Effector memory CD4-positive, alpha-beta T cell (primary cell): ENCODE results near the gene SRGAP2C.
"Not testable (repeated sequence)": the region's sequence is repeated elsewhere in the genome, so short reads cannot be mapped to it uniquely, and the experiment has no call there.

Experiments
- DNase-seq, 3 donors: peaks; one replicate each; pipeline ENCODE4 v3.0.0-alpha.2; 2020
- H3K27ac ChIP-seq: 2 replicates; pipeline ENCODE4 v1.7.0; 2013; ENCODE audit warnings: mild to moderate bottlenecking, low read length, moderate library complexity; ENCODE audit not compliant: insufficient read depth, poor library complexity, severe bottlenecking
- H3K27me3 ChIP-seq: replicated peaks from 2 replicates; pipeline ENCODE4 v1.7.0; 2013; ENCODE audit warnings: mild to moderate bottlenecking, low read length; ENCODE audit not compliant: insufficient read depth, control insufficient read depth, poor library complexity, severe bottlenecking
- H3K36me3 ChIP-seq: 2 replicates; pipeline ENCODE4 v1.7.0; 2013; ENCODE audit warnings: mild to moderate bottlenecking, low read length, moderate library complexity; ENCODE audit not compliant: control insufficient read depth, insufficient read depth
- H3K4me1 ChIP-seq: 2 replicates; pipeline ENCODE4 v1.7.0; 2013; ENCODE audit warnings: low read length, mild to moderate bottlenecking; ENCODE audit not compliant: control insufficient read depth, insufficient read depth, poor library complexity, severe bottlenecking
- H3K4me3 ChIP-seq: 2 replicates; pipeline ENCODE4 v1.7.0; 2013; ENCODE audit warnings: low read length, low read depth, mild to moderate bottlenecking; ENCODE audit not compliant: insufficient read depth, poor library complexity, severe bottlenecking
- H3K9me3 ChIP-seq: 2 replicates; pipeline ENCODE4 v1.7.0; 2013; ENCODE audit warnings: mild to moderate bottlenecking, low read length, moderate library complexity; ENCODE audit not compliant: control insufficient read depth

Gene SRGAP2C

GRCh38 chr1:121226925-121227324 lies 42.1 kb downstream of the SRGAP2C start:
- H3K4me3 ChIP-seq, H3K9me3 ChIP-seq, DNase-seq, H3K36me3 ChIP-seq, H3K27me3 ChIP-seq, H3K4me1 ChIP-seq, H3K27ac ChIP-seq: not testable (repeated sequence)

DNA sequence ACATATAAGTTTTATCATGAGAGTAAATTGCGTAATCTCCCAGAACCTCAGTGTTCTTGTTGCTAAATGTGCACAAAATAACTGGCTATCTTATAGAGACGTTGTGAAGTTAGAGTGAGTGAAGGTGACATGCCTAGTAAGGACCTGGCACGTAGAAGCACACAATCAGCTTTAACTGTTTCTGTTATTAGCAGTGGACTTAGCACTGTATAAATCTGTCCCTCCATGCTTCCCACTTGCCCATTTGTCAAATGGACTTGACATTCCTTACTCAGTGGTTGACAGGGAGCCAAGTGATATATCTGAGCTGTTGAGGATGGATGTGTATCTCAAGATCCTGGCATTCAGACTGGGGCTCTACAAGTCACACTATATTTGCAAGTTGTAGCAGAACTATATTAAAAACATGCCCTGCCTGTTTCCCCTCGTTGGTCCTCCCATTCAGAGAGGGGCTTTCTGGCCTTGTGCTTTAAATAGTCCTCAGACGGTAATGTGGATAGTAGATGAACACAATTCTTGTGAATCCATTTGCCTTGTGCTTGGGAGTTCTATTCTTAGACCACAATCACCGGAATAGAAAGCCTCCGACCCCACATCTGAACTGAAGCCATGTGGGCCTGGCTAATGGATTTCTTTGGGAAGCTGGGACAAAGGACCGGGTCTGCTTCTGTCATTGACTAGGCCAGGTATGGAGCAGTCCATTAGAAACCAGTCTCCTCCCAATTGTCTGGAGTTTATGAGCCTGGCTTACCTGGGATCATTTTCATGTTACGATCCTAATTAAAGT lies 43.0 kb downstream of the SRGAP2C start:
- not testable (repeated sequence) for H3K4me1 ChIP-seq, H3K4me3 ChIP-seq, H3K27ac ChIP-seq, H3K36me3 ChIP-seq, DNase-seq, H3K9me3 ChIP-seq, H3K27me3 ChIP-seq

DNA sequence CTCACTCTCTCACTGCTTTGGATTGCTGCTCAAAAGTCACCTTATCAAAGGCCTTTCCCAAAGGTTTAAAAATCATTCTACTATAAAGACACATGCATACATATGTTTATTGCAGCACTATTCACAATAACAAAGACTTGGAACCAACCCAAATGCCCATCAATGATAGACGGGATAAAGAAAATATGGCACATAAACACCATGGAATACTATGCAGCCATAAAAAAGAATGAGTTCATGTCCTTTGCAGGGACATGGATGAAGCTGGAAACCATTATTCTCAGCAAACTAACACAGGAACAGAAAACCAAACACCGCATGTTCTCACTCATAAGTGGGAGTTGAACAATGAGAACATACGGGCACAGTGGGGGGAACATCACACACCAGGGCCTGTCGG lies 45.9 kb downstream of the SRGAP2C start:
- not testable (repeated sequence) for H3K4me3 ChIP-seq, H3K36me3 ChIP-seq, H3K9me3 ChIP-seq, H3K4me1 ChIP-seq, DNase-seq, H3K27ac ChIP-seq, H3K27me3 ChIP-seq

- not testable (repeated sequence) for DNase-seq, H3K4me3 ChIP-seq, H3K9me3 ChIP-seq, H3K27me3 ChIP-seq, H3K36me3 ChIP-seq, H3K4me1 ChIP-seq, H3K27ac ChIP-seq
These were observed 47.8 kb downstream of the SRGAP2C start for GRCh38 chr1:121232445-121233125.

DNA sequence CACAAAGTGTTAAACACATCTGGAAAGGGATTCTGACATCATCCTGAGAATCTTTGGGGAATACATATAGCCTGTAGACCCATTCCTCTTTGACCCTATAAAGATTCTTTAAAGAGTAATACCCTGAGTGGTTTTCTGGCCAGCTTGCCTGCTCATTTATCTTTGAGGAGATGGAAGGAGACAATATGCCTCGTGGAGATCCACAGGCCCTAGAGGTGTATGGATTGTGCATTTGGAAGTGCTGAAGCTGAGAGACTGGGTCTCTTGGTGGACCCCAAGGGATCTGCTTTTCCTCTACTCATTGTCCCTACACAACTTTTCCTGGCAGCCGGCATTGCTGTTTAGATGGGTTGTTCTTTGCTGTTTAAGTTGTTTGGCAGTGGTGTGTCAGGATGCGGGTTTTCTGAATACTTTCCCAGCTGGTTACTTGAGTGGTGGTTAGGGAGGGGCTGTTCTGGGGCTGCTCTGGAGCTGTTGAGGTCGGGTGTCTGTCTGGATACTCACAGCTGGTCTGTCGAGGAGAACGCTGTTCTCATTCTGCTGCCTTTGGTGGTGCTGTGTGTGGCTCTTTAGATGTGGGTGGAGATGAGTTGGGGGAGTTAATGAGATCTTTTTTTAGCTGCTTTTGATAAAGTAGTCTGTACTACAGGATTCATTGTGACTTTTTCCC lies 49.5 kb downstream of the SRGAP2C start:
- not testable (repeated sequence) for H3K9me3 ChIP-seq, DNase-seq, H3K4me3 ChIP-seq, H3K27me3 ChIP-seq, H3K27ac ChIP-seq, H3K36me3 ChIP-seq, H3K4me1 ChIP-seq

DNA sequence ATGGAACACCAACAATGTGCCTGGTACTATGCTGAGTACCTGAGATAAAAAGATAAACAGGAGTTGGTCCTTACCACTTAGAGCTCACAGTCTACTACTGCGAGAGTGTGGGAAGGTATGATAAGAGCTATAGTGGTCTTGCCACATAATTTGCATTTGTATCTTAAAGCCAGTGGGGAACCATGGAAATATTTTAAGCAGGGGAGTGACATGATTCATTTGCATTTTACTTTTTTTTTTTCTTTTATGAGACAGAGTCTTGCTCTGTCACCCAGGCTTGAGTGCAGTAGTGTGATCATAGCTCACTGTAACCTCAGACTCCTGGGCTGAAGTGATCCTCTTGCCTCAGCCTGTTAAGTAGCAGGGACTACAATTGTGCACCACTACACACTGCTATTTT lies 53.6 kb downstream of the SRGAP2C start:
- not testable (repeated sequence) for H3K36me3 ChIP-seq, H3K9me3 ChIP-seq, H3K27me3 ChIP-seq, DNase-seq, H3K27ac ChIP-seq, H3K4me3 ChIP-seq, H3K4me1 ChIP-seq

DNA sequence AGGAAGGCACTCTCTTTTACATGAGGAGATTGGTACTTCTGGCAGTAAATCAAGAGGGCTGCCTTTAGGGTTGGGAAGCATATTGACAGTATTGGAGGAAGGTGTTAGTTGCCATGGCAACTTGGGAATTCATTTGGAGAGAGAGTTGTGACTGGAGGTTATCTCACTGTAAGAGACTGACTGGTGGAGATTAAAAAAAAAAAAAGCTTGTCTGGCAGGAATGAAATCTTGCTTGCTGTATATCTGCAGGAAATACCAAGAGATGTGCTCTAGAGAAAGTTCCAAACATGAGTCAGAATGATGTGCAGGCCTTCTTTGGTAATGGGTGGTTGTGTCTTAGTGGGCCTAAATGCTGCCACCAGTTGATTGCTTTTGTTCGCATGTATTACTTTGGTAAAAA lies 59.1 kb downstream of the SRGAP2C start:
- not testable (repeated sequence) for H3K36me3 ChIP-seq, H3K4me3 ChIP-seq, H3K27ac ChIP-seq, H3K27me3 ChIP-seq, H3K4me1 ChIP-seq, H3K9me3 ChIP-seq, DNase-seq

GRCh38 chr1:121246399-121246798 lies 61.6 kb downstream of the SRGAP2C start:
- not testable (repeated sequence) for H3K4me1 ChIP-seq, DNase-seq, H3K4me3 ChIP-seq, H3K36me3 ChIP-seq, H3K27ac ChIP-seq, H3K27me3 ChIP-seq, H3K9me3 ChIP-seq

DNA sequence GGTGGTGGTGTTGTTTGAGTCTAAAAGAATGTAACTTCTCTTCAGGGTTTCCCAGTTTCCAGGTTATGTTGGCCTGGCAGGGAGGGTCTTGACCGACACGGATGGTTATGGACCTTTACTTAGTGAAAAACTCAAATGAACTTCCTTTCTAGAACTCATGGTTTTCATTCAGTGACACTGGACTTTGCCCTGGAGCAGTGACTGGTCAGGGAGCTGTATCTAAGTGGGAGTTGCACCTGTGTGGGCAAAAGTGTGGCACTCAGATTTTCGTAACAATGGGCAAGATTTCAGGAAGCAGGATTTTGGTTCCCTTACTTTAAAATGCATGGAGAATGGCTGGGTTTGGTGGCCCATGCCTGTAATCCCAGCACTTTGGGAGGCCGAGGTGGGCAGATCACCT lies 67.9 kb downstream of the SRGAP2C start:
- not testable (repeated sequence) for H3K27ac ChIP-seq, H3K36me3 ChIP-seq, H3K9me3 ChIP-seq, H3K27me3 ChIP-seq, H3K4me3 ChIP-seq, DNase-seq, H3K4me1 ChIP-seq

GRCh38 chr1:121254618-121255017 lies 69.8 kb downstream of the SRGAP2C start:
- DNase-seq, H3K27me3 ChIP-seq, H3K36me3 ChIP-seq, H3K27ac ChIP-seq, H3K9me3 ChIP-seq, H3K4me3 ChIP-seq, H3K4me1 ChIP-seq: not testable (repeated sequence)
